Smooth muscle cell of the pulmonary artery (primary cell): ENCODE data around the gene POGLUT3. TPM values are rescaled to one million over a fixed set of nuclear protein-coding genes. Genes with fewer than 3 reads are reported as not detected.

Experiments
- total RNA-seq: library from RNA; depleted of rRNA; stranded (reverse); fragments of >200 nt; gene quantifications from 2 replicates; pipeline ENCODE4 v1.2.3, GENCODE V29; 2014

The POGLUT3 gene
- 24.2 and 37.5 TPM in 2 replicates for total RNA-seq

GRCh38 chr11:108498046-108498815 lies at the start of gene POGLUT3:
TSS of gene POGLUT3 (minus strand) at chr11:108498384. CDS start at chr11:108498366, 18 bp downstream.

GRCh38 chr11:108467091-108467823 lies 30.9 kb downstream of the POGLUT3 start, which contains the start of gene C11orf65:
TSS of gene C11orf65 (minus strand) at chr11:108467529. CDS start at chr11:108461559, 5,970 bp downstream.

Other genes starting within 250 kb of the POGLUT3 start
- gene C11orf65, start 30.9 kb downstream of the POGLUT3 start, total RNA-seq = 0.65 and 0.73 TPM in 2 replicates
- 0.26 and 0.72 TPM in 2 replicates for gene EXPH5, start 95.4 kb upstream of the POGLUT3 start, total RNA-seq
- gene DDX10, start 166.7 kb upstream of the POGLUT3 start, total RNA-seq = 17.9 and 27.1 TPM in 2 replicates